ENCODE measurements around the gene CD93.

The CD93 gene

GRCh38 chr20:23099791-23100719, 13.9 kb upstream of the CD93 start:
- no peak for DNase-seq

GRCh38 chr20:23097636-23098580, 11.8 kb upstream of the CD93 start:
- no peak for DNase-seq

GRCh38 chr20:23096986-23097520, 10.9 kb upstream of the CD93 start:
- DNase-seq: no peak

GRCh38 chr20:23096097-23096496, 10.0 kb upstream of the CD93 start:
- DNase-seq: no peak

- DNase-seq: no peak
These were observed 9.4 kb upstream of the CD93 start for GRCh38 chr20:23095499-23095898.

GRCh38 chr20:23094927-23095326, 8.8 kb upstream of the CD93 start:
- no peak for DNase-seq

- DNase-seq: no peak
These were observed 8.2 kb upstream of the CD93 start for GRCh38 chr20:23094213-23094896.

GRCh38 chr20:23093613-23094012, 7.5 kb upstream of the CD93 start:
- DNase-seq: no peak

- no peak for DNase-seq
These were observed 6.9 kb upstream of the CD93 start for GRCh38 chr20:23092861-23093495.

GRCh38 chr20:23092384-23092756, 6.2 kb upstream of the CD93 start:
- no peak for DNase-seq

- DNase-seq: no peak
These were observed 5.7 kb upstream of the CD93 start for GRCh38 chr20:23091721-23092383.

GRCh38 chr20:23090878-23091277, 4.8 kb upstream of the CD93 start:
- no peak for DNase-seq

GRCh38 chr20:23090147-23090546, 4.0 kb upstream of the CD93 start:
- DNase-seq: no peak

- DNase-seq: no peak
These were observed 2.7 kb upstream of the CD93 start for GRCh38 chr20:23088866-23089265.

- DNase-seq: no peak
These were observed 1.6 kb upstream of the CD93 start for GRCh38 chr20:23087587-23088251.

- DNase-seq: peak; percentile 7
These were observed 847 bp upstream of the CD93 start for GRCh38 chr20:23086931-23087411.

- DNase-seq: no peak
These were observed 578 bp downstream of the CD93 start for GRCh38 chr20:23085436-23086055.

- no peak for DNase-seq
These were observed 1.2 kb downstream of the CD93 start for GRCh38 chr20:23084845-23085365.

- no peak for DNase-seq
These were observed 1.8 kb downstream of the CD93 start for GRCh38 chr20:23084282-23084844.

Measured in CD4-positive, alpha-beta T cell treated with Interleukin-21 for 1 hour (primary cell).